K562 (cell line): ENCODE measurements around the gene ASIC5. TPM values are rescaled to one million over a fixed set of nuclear protein-coding genes. Genes with fewer than 3 reads are reported as not detected.

Experiments
- ATAC-seq: fragments of 200-7000 bp; cut with Tn5 transposase; 3 replicates; pipeline ENCODE4 v1.9.1; 2020; ENCODE audit warnings: moderate library complexity
- BruUV-seq: library from RNA; stranded (reverse); fragments of 400-500 nt; replicated peaks from 2 replicates; lab custom pipeline; 2021; lab: Mats Ljungman, UMichigan
- CTCF ChIA-PET: fragments of 300-600 bp; formaldehyde crosslinking; extraction: SDS; loops from one replicate; lab custom pipeline; 2021; ENCODE audit warnings: low intra/inter-chr PET ratio; lab: Yijun Ruan, JAX
- POLR2A ChIA-PET: fragments of 300-600, 350-650 bp; sonication (Branson Sonifier 250); formaldehyde crosslinking; extraction: SDS; loops from one replicate; lab custom pipeline; 2021; ENCODE audit warnings: antibody characterized with exemption, inconsistent platforms; lab: Yijun Ruan, JAX
- DNase-seq, 4 experiments: peaks; one replicate each; pipeline versions ENCODE4 v3.0.0 to v3.0.0-alpha.2; 2011 to 2018; ENCODE audit warnings: low spot score in 3 of 4, mixed read lengths in 3 of 4; ENCODE audit errors: extremely low read depth in 1 of 4
- FAIRE-seq: peaks from 2 replicates; lab custom pipeline; 2011; peaks lifted over from hg19 to GRCh38; lab: Jason Lieb, UNC
- H2AFZ ChIP-seq: 2 replicates; pipeline ENCODE4 v1.6.0; 2011; ENCODE audit warnings: low read depth, low read length, control low read depth, inconsistent platforms
- H3K27ac ChIP-seq: fragments of 200-600 bp; 3 replicates; pipeline ENCODE4 v1.8.0; 2011; ENCODE audit warnings: low read depth, mild to moderate bottlenecking, control low read depth, inconsistent platforms, low read length, moderate library complexity, mixed read lengths; ENCODE audit errors: extremely low read depth
- H3K27me3 ChIP-seq, 2 experiments: fragments of 300-600 bp in 1 of 2; 2 replicates in 1 of 2; 3 replicates in 1 of 2; pipeline versions ENCODE4 v1.6.0 to v1.8.0; 2011; ENCODE audit warnings: inconsistent platforms in 2 of 2, low read length in 2 of 2, mild to moderate bottlenecking in 1 of 2, mixed read lengths in 1 of 2, moderate library complexity in 1 of 2; ENCODE audit not compliant: control insufficient read depth in 2 of 2, insufficient read depth in 2 of 2
- H3K36me3 ChIP-seq: fragments of 300-600 bp; 3 replicates; pipeline ENCODE4 v1.8.0; 2011; ENCODE audit warnings: mild to moderate bottlenecking, low read length, inconsistent platforms; ENCODE audit not compliant: control insufficient read depth, insufficient read depth
- H3K4me1 ChIP-seq, 2 experiments: fragments of 200-600 bp in 1 of 2; replicated peaks in 1 of 2; 2 replicates in 1 of 2; 3 replicates in 1 of 2; pipeline versions ENCODE4 v1.5.1 to v1.8.0; 2011; ENCODE audit warnings: inconsistent platforms in 2 of 2, low read length in 2 of 2, mild to moderate bottlenecking in 1 of 2, mixed read lengths in 1 of 2, moderate library complexity in 1 of 2; ENCODE audit not compliant: control insufficient read depth in 2 of 2, insufficient read depth in 2 of 2
- H3K4me2 ChIP-seq: 2 replicates; pipeline ENCODE4 v1.6.1; 2011; ENCODE audit warnings: low read length, control low read depth, inconsistent platforms, mixed read lengths; ENCODE audit not compliant: insufficient read depth
- H3K4me3 ChIP-seq: fragments of 200-600 bp; sonication (generic), shearing (Covaris generic); 2 replicates; pipeline ENCODE4 v1.5.1; 2016; ENCODE audit warnings: control low read depth, inconsistent platforms
- H3K79me2 ChIP-seq: fragments of 200-600 bp; 3 replicates; pipeline ENCODE4 v1.8.0; 2011; ENCODE audit warnings: low read length, inconsistent platforms; ENCODE audit not compliant: control insufficient read depth, insufficient read depth
- H3K9ac ChIP-seq, 2 experiments: 2 replicates each; pipeline versions ENCODE4 v1.6.0 to v1.6.1; 2011; ENCODE audit warnings: low read depth in 2 of 2, low read length in 2 of 2, control low read depth in 1 of 2, inconsistent platforms in 1 of 2, mild to moderate bottlenecking in 1 of 2, mixed read lengths in 1 of 2; ENCODE audit not compliant: insufficient read depth in 1 of 2
- H3K9me1 ChIP-seq: one replicate; pipeline ENCODE4 v1.6.0; 2011; ENCODE audit warnings: inconsistent platforms, mild to moderate bottlenecking, low read length, moderate library complexity; ENCODE audit not compliant: control insufficient read depth, insufficient read depth
- H3K9me3 ChIP-seq: replicated peaks from 2 replicates; pipeline ENCODE4 v1.5.1; 2011; ENCODE audit warnings: low read depth, low read length, inconsistent platforms; ENCODE audit not compliant: control insufficient read depth, insufficient read depth
- H4K20me1 ChIP-seq: replicated peaks from 2 replicates; pipeline ENCODE4 v1.6.1; 2011; ENCODE audit warnings: low read length, inconsistent platforms, mixed read lengths; ENCODE audit not compliant: control insufficient read depth, insufficient read depth
- BCOR ChIP-seq: fragments of 450-650 bp; IDR thresholded peaks from 2 replicates; pipeline ENCODE4 v1.6.1; 2016
- CREB1 ChIP-seq, 2 experiments: sonication (generic) in 1 of 2; formaldehyde crosslinking in 1 of 2; IDR thresholded peaks; 2 replicates each; pipeline versions ENCODE4 v1.6.1 to v1.8.0; 2012 to 2022; ENCODE audit warnings: inconsistent platforms in 1 of 2, mild to moderate bottlenecking in 1 of 2, missing genetic modification reagents in 1 of 2, moderate library complexity in 1 of 2
- EP400 ChIP-seq: fragments of 450-650 bp; IDR thresholded peaks from 2 replicates; pipeline ENCODE4 v1.6.1; 2017; ENCODE audit warnings: antibody characterized with exemption, mild to moderate bottlenecking, moderate library complexity
- HDGF ChIP-seq: fragments of 450-650 bp; IDR thresholded peaks from 2 replicates; pipeline ENCODE4 v1.6.1; 2016
- SP1 ChIP-seq: sonication (generic); formaldehyde crosslinking; IDR thresholded peaks from 2 replicates; pipeline ENCODE4 v1.8.1; 2022; ENCODE audit warnings: mild to moderate bottlenecking, missing genetic modification reagents
- TAF1 ChIP-seq: IDR thresholded peaks from 2 replicates; pipeline ENCODE4 v1.6.1; 2011; ENCODE audit warnings: mild to moderate bottlenecking, low read length, moderate library complexity; ENCODE audit not compliant: insufficient read depth, control insufficient read depth, severe bottlenecking; ENCODE audit errors: extremely low read depth
- TAF15 ChIP-seq: fragments of 200-400 bp; formaldehyde crosslinking; IDR thresholded peaks from 2 replicates; pipeline ENCODE4 v1.6.1; 2017; ENCODE audit warnings: mild to moderate bottlenecking, low read depth, low read length, moderate library complexity
- ZBTB17 ChIP-seq: fragments of 450-650 bp; formaldehyde crosslinking; IDR thresholded peaks from 2 replicates; pipeline ENCODE4 v1.4.0; 2020; ENCODE audit warnings: mild to moderate bottlenecking
- WGBS: fragments of 100-300 bp; shearing (Covaris generic); methylation state at CpG from one replicate; pipeline ENCODE4 v1.1.6; 2016; ENCODE audit warnings: low coverage, mixed read lengths; ENCODE audit not compliant: insufficient coverage; ENCODE audit errors: missing lambda C conversion rate; 5-methylcytosine and 5-hydroxymethylcytosine counted together
- in situ Hi-C: fragments of 300-500 bp; cut with MboI; formaldehyde crosslinking; loops from 4 replicates; pipeline ENCODE4 v1.15.0; 2018; ENCODE audit warnings: inconsistent platforms, mixed read lengths
- intact Hi-C: fragments of 100-400 bp; cut with micrococcal nuclease; formaldehyde crosslinking; loops from 2 replicates; pipeline ENCODE4 v1.14.2; 2022
- polyA plus RNA-seq, 8 experiments: library from polyadenylated mRNA; depleted of rRNA in 4 of 8; stranded (reverse) in 5 of 8; unstranded in 3 of 8; fragments of >200 nt; fragmentation: Nextera tagmentation in 2 of 8; fragmentation: Illumina TruSeq in 1 of 8; extraction: Ambion mirVana in 2 of 8; extraction: Trizol in 1 of 8; gene quantifications; 2 replicates each; pipeline versions ENCODE4 v1.2.1 to v1.2.3, GENCODE V29; 2011 to 2014; ENCODE audit warnings: inconsistent platforms in 1 of 8, missing spikeins in 1 of 8
- total RNA-seq, 7 experiments: library from RNA; depleted of rRNA in 6 of 7; stranded (reverse); fragments of >200 nt in 6 of 7; fragmentation: Illumina TruSeq in 2 of 7; extraction: Trizol in 2 of 7; gene quantifications; 2 replicates each; pipeline versions ENCODE4 v1.2.1 to v1.2.3, GENCODE V29; 2011 to 2021; ENCODE audit warnings: low replicate concordance in 1 of 7
- TF ChIP-seq, protein P1 (sequence below): fragments of 450-650 bp; IDR thresholded peaks from 2 replicates; pipeline ENCODE4 v1.6.1; 2017; ENCODE audit warnings: antibody characterized with exemption, mild to moderate bottlenecking
- TF ChIP-seq, protein P2 (sequence below): fragments of 250-450 bp; sonication (Bioruptor Pico); IDR thresholded peaks from 2 replicates; pipeline ENCODE4 v1.8.0; 2022; ENCODE audit warnings: inconsistent platforms, mild to moderate bottlenecking, moderate library complexity, borderline replicate concordance
- TF ChIP-seq, protein P3 (sequence below): fragments of 250-450 bp; sonication (Bioruptor Pico); IDR thresholded peaks from 2 replicates; pipeline ENCODE4 v1.5.0; 2020; ENCODE audit warnings: mild to moderate bottlenecking, borderline replicate concordance

ASIC5 gene
- total and polyA plus RNA-seq, 9 of the 15 experiments (the other 6 are each of a cell fraction or from before 2014, with no cell fraction given): not detected

DNA sequence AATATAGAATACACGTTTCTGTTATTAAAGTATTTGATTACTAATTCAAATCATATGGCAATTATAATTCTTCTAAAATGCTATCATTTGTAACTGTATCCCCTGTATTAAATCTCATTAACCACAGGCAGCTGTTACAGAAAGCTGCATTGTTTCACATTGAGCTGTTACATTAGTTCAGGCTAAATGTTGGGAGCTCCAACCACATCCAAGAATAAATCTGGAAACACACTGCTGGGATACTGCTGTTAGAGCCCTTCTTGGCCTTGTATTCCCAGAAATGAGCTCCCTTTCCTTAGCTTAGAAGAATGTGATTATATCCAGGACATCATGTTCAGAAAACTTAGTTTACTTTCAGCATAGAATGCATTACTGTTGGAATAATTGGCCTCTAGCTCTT lies 59.1 kb downstream of the ASIC5 start:
- POLR2A ChIA-PET: no interaction called here
- no peaks in the 10 kb centered on the region for H3K36me3 ChIP-seq
- no peak overlapping the region for H3K27ac ChIP-seq
- CTCF ChIA-PET: no interaction called here
- H3K9ac ChIP-seq: no peak overlapping the region
- H3K27me3 ChIP-seq: no peaks in the 10 kb centered on the region
- no peak for FAIRE-seq
- no TSS peak for BruUV-seq
- no peak overlapping the region for H3K4me2 ChIP-seq
- H3K4me1 ChIP-seq: no peaks in the 10 kb centered on the region
- H3K79me2 ChIP-seq: no peaks in the 10 kb centered on the region
- intact Hi-C loops: no loop called here
- TF ChIP-seq ZBTB17 (CRISPR knock-in tag) (no peak), TAF1 (no peak), EP400 (no peak), SP1 (CRISPR knock-in tag) (no peak), HDGF (no peak), TAF15 (no peak), BCOR (no peak), CREB1 (IDR thresholded peaks at IDR 0.05) (no peak), CREB1 (CRISPR knock-in tag; IDR thresholded peaks at IDR 0.05) (no peak)
- TF ChIP-seq, protein P1, sequence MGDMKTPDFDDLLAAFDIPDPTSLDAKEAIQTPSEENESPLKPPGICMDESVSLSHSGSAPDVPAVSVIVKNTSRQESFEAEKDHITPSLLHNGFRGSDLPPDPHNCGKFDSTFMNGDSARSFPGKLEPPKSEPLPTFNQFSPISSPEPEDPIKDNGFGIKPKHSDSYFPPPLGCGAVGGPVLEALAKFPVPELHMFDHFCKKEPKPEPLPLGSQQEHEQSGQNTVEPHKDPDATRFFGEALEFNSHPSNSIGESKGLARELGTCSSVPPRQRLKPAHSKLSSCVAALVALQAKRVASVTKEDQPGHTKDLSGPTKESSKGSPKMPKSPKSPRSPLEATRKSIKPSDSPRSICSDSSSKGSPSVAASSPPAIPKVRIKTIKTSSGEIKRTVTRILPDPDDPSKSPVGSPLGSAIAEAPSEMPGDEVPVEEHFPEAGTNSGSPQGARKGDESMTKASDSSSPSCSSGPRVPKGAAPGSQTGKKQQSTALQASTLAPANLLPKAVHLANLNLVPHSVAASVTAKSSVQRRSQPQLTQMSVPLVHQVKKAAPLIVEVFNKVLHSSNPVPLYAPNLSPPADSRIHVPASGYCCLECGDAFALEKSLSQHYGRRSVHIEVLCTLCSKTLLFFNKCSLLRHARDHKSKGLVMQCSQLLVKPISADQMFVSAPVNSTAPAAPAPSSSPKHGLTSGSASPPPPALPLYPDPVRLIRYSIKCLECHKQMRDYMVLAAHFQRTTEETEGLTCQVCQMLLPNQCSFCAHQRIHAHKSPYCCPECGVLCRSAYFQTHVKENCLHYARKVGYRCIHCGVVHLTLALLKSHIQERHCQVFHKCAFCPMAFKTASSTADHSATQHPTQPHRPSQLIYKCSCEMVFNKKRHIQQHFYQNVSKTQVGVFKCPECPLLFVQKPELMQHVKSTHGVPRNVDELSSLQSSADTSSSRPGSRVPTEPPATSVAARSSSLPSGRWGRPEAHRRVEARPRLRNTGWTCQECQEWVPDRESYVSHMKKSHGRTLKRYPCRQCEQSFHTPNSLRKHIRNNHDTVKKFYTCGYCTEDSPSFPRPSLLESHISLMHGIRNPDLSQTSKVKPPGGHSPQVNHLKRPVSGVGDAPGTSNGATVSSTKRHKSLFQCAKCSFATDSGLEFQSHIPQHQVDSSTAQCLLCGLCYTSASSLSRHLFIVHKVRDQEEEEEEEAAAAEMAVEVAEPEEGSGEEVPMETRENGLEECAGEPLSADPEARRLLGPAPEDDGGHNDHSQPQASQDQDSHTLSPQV: no peak
- TF ChIP-seq, protein P2, sequence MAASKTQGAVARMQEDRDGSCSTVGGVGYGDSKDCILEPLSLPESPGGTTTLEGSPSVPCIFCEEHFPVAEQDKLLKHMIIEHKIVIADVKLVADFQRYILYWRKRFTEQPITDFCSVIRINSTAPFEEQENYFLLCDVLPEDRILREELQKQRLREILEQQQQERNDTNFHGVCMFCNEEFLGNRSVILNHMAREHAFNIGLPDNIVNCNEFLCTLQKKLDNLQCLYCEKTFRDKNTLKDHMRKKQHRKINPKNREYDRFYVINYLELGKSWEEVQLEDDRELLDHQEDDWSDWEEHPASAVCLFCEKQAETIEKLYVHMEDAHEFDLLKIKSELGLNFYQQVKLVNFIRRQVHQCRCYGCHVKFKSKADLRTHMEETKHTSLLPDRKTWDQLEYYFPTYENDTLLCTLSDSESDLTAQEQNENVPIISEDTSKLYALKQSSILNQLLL (CRISPR knock-in tag): no peak
- TF ChIP-seq, protein P3, sequence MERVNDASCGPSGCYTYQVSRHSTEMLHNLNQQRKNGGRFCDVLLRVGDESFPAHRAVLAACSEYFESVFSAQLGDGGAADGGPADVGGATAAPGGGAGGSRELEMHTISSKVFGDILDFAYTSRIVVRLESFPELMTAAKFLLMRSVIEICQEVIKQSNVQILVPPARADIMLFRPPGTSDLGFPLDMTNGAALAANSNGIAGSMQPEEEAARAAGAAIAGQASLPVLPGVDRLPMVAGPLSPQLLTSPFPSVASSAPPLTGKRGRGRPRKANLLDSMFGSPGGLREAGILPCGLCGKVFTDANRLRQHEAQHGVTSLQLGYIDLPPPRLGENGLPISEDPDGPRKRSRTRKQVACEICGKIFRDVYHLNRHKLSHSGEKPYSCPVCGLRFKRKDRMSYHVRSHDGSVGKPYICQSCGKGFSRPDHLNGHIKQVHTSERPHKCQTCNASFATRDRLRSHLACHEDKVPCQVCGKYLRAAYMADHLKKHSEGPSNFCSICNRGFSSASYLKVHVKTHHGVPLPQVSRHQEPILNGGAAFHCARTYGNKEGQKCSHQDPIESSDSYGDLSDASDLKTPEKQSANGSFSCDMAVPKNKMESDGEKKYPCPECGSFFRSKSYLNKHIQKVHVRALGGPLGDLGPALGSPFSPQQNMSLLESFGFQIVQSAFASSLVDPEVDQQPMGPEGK (CRISPR knock-in tag): no peak
- no peak for ATAC-seq
- H3K9me3 ChIP-seq: no peaks in the 10 kb centered on the region
- no peaks in the 10 kb centered on the region for H3K9me1 ChIP-seq
- in situ Hi-C loops: no loop called here
- no peaks in the 10 kb centered on the region for H4K20me1 ChIP-seq
- H2AFZ ChIP-seq: no peak overlapping the region
- H3K4me3 ChIP-seq: no peak overlapping the region
- DNase-seq: no peak
- 0% methylated on average over 1 of the region's 1 CpG for WGBS
